GM23248 (cell line): ENCODE data around the gene ISOC2. TPM values are rescaled to one million over a fixed set of nuclear protein-coding genes. Genes with fewer than 3 reads are reported as not detected.

Experiments used
- DNase-seq: peaks from one replicate; pipeline ENCODE4 v3.0.0-alpha.2; 2015
- H2AFZ ChIP-seq: fragments of 200-600 bp; sonication (generic); 2 replicates; pipeline ENCODE4 v1.6.1; 2016; ENCODE audit warnings: antibody characterized with exemption
- H3F3A ChIP-seq: fragments of 200-600 bp; sonication (generic); 2 replicates; pipeline ENCODE4 v1.6.1; 2016; ENCODE audit warnings: mild to moderate bottlenecking, antibody characterized with exemption, mixed run types; ENCODE audit not compliant: insufficient read depth
- H3K27ac ChIP-seq: fragments of 200-600 bp; sonication (generic); 2 replicates; pipeline ENCODE4 v1.5.1; 2016; ENCODE audit warnings: mild to moderate bottlenecking
- H3K27me3 ChIP-seq: fragments of 200-600 bp; sonication (generic); replicated peaks from 2 replicates; pipeline ENCODE4 v1.6.1; 2016; ENCODE audit warnings: mild to moderate bottlenecking; ENCODE audit not compliant: insufficient read depth
- H3K36me3 ChIP-seq: fragments of 200-600 bp; sonication (generic); 2 replicates; pipeline ENCODE4 v1.6.1; 2016; ENCODE audit warnings: low read depth, mild to moderate bottlenecking
- H3K4me1 ChIP-seq: fragments of 200-600 bp; sonication (generic); 2 replicates; pipeline ENCODE4 v1.6.1; 2016; ENCODE audit warnings: mild to moderate bottlenecking; ENCODE audit not compliant: insufficient read depth
- H3K4me2 ChIP-seq: fragments of 200-600 bp; sonication (generic); one replicate; pipeline ENCODE4 v1.6.1; 2016; ENCODE audit warnings: mild to moderate bottlenecking; ENCODE audit not compliant: unreplicated experiment
- H3K4me3 ChIP-seq: fragments of 200-600 bp; sonication (generic); 2 replicates; pipeline ENCODE4 v1.5.1; 2016; ENCODE audit warnings: mild to moderate bottlenecking
- H3K79me2 ChIP-seq: fragments of 200-600 bp; sonication (generic); 2 replicates; pipeline ENCODE4 v1.6.1; 2016; ENCODE audit warnings: mild to moderate bottlenecking; ENCODE audit not compliant: insufficient read depth
- H3K9ac ChIP-seq: fragments of 200-600 bp; sonication (generic); 2 replicates; pipeline ENCODE4 v1.6.1; 2016; ENCODE audit warnings: mild to moderate bottlenecking
- H3K9me2 ChIP-seq: fragments of 200-600 bp; sonication (generic); 2 replicates; pipeline ENCODE4 v1.6.1; 2016; ENCODE audit warnings: mixed run types, mild to moderate bottlenecking, moderate library complexity; ENCODE audit not compliant: insufficient read depth
- H3K9me3 ChIP-seq: fragments of 200-600 bp; sonication (generic); one replicate; pipeline ENCODE4 v1.6.1; 2017; ENCODE audit warnings: low read depth
- H4K20me1 ChIP-seq: fragments of 200-600 bp; sonication (generic); 2 replicates; pipeline ENCODE4 v1.6.0; 2016; ENCODE audit not compliant: insufficient read depth
- EZH2 ChIP-seq: fragments of 200-600 bp; sonication (generic); IDR thresholded peaks from 2 replicates; pipeline ENCODE4 v1.6.1; 2018; ENCODE audit warnings: antibody characterized with exemption, mild to moderate bottlenecking; ENCODE audit not compliant: insufficient read depth, poor library complexity, severe bottlenecking
- EZH2phosphoT487 ChIP-seq: fragments of 200-600 bp; sonication (generic); IDR thresholded peaks from 2 replicates; pipeline ENCODE4 v1.6.1; 2018; ENCODE audit warnings: antibody characterized with exemption, moderate library complexity, mild to moderate bottlenecking, low read depth; ENCODE audit not compliant: insufficient read depth
- WGBS, 2 experiments: methylation state at CpG; one replicate each; pipeline ENCODE4 v1.1.6; 2015 to 2017; ENCODE audit warnings: low lambda C conversion rate in 2 of 2, low coverage in 1 of 2; ENCODE audit errors: missing lambda C conversion rate in 2 of 2; 5-methylcytosine and 5-hydroxymethylcytosine counted together
- in situ Hi-C: fragments of 300-500 bp; cut with MboI; formaldehyde crosslinking; loops from 2 replicates; pipeline ENCODE4 v1.15.0; 2020
- polyA plus RNA-seq: library from polyadenylated mRNA; unstranded; fragments of >200 nt; fragmentation: Nextera tagmentation; extraction: Ambion mirVana; gene quantifications from 2 replicates; pipeline ENCODE4 v1.2.1, GENCODE V29; 2016
- total RNA-seq: library from RNA; depleted of rRNA; stranded (reverse); fragments of >200 nt; shearing (Covaris generic); gene quantifications from 2 replicates; pipeline ENCODE4 v1.2.3, GENCODE V29; 2014

The ISOC2 gene
- total and polyA plus RNA-seq, 2 experiments from 2014 or later = 34.0 to 103 TPM

DNA sequence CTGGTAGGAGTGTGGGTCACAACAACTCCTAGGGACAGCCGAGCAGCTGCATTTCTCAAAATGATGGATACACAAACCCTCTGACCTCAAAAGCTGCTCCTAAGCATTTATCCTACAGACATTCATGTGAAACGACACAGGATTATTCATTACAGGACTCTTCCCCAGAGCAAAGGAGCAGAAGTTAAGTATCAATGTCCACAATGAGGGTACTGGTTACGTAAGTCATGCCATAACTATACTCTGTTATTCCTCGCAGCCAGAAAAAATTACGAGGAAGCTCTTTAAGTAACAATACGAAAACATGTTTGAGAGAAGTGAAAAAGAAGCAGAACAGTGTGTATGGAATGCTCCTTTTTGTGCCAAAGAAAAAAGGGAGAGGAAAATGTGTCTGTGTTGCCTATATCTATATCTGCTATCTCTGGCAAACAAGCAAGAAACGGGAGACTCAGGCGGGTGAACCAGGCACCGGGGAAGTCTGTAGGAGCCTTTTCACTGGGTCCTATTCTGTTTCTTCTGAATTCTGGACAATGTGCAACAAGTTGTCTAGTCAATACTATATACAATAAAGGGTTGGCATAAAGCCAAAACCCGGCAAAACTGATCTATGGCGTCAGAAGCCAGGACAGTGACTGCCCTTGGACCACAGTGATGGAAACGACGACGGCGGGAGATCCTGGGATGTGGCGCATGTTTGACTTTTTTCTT lies 1.3 kb downstream of the ISOC2 start:
- 35 to 36% methylated on average over 16 of the region's 16 CpGs for WGBS, 2 experiments
- Histone ChIP-seq H3K4me2 (peak overlapping the region; percentile 92), H3K27me3 (no peaks in the 10 kb centered on the region), H3K4me3 (peak overlapping the region; percentile 89), H4K20me1 (no peaks in the 10 kb centered on the region), H3K79me2 (no peaks in the 10 kb centered on the region), H3K9me2 (no peaks in the 10 kb centered on the region), H3K9ac (peak overlapping the region; percentile 96), H3K27ac (peak overlapping the region; percentile 51), H3F3A (peaks cover 11% of the 10 kb centered on the region; the same call in 1 of the 2 replicates), H3K9me3 (no peaks in the 10 kb centered on the region), H3K36me3 (no peaks in the 10 kb centered on the region), H2AFZ (peak overlapping the region; percentile 72), H3K4me1 (peaks cover 8% of the 10 kb centered on the region; the same call in 1 of the 2 replicates)
- in situ Hi-C loops = no loop called here
- no peak for TF ChIP-seq EZH2phosphoT487
- no peak for TF ChIP-seq EZH2
- peak; percentile 50 for DNase-seq

DNA sequence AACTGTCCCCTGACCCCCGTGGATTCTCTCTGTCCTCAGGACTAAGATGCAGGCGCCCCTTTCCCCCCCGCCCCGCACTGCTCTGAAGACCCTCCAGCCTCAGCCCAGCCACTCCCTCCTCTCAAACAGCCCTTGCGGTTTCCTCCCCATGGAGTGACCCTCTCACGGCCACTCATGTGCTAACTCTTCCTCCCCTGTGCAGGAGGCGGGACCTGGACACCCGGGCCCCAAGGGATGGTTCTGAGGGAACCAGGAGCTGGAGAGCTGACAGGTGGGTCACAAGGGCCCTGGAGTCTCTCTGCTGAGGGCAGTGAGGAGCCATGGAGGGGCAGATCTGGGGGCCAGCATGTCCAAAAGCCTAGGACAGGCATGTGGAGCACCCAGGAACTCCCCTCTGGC lies 1.9 kb downstream of the ISOC2 start:
- Histone ChIP-seq H3K9me2 (no peaks in the 10 kb centered on the region), H3K4me3 (no peak overlapping the region), H3F3A (peaks cover 11% of the 10 kb centered on the region; the same call in 1 of the 2 replicates), H3K4me2 (no peak overlapping the region), H4K20me1 (no peaks in the 10 kb centered on the region), H3K27ac (no peak overlapping the region), H3K9me3 (no peaks in the 10 kb centered on the region), H3K27me3 (no peaks in the 10 kb centered on the region), H2AFZ (no peak overlapping the region), H3K4me1 (peaks cover 8% of the 10 kb centered on the region; the same call in 1 of the 2 replicates), H3K79me2 (no peaks in the 10 kb centered on the region), H3K36me3 (no peaks in the 10 kb centered on the region), H3K9ac (no peak overlapping the region)
- DNase-seq = no peak
- 52 to 53% methylated on average over 5 to 8 of the region's 8 CpGs for WGBS, 2 experiments
- TF ChIP-seq EZH2 = no peak
- no peak for TF ChIP-seq EZH2phosphoT487
- in situ Hi-C loops = no loop called here

DNA sequence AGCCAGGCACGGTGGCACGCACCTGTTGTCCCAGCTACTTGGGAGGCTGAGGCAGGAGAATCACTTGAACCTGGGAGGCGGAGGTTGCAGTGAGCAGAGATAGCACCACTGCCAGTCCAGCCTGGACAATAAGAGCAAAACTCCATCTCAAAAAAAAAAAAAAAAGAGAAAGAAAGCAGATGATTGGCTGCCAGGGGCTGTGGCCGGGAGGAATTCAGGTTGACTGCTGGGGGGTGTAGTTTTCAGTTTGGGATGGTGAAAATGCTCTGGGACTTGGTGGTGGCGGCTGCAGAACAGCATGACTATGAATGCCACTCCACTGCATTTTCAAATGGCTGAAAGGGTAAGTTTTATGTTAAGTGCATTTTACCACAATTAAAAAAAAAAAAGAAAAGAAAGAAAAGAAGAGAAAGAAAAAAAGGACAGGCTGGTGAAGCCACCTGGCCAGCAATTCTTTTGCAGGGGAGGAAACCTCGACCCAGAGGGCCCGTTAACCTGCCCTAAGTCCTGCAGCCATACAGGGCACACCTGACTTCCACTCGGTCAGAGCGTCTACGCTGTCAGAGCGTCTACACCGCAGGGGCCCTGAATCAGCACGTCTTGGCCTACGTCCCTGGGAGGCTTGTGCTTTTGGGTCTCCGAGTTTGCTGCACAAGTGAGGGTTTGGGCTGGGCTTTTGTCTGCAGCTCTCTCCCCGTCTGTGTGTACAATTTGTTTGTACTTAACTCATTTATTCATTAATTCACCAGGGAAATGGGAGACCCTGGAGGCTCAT lies 3.6 kb downstream of the ISOC2 start:
- DNase-seq = no peak
- Histone ChIP-seq H3K79me2 (no peaks in the 10 kb centered on the region), H3K4me1 (peaks cover 8% of the 10 kb centered on the region; the same call in 1 of the 2 replicates), H3K9me2 (no peaks in the 10 kb centered on the region), H4K20me1 (no peaks in the 10 kb centered on the region; the same call in 1 of the 2 replicates), H3K4me3 (no peak overlapping the region), H3K4me2 (no peak overlapping the region), H3K27ac (no peak overlapping the region), H3K36me3 (no peaks in the 10 kb centered on the region), H3K9me3 (no peaks in the 10 kb centered on the region), H3K27me3 (no peaks in the 10 kb centered on the region), H2AFZ (no peak overlapping the region), H3F3A (peaks cover 11% of the 10 kb centered on the region; the same call in 1 of the 2 replicates), H3K9ac (no peak overlapping the region)
- 73 to 76% methylated on average over 16 of the region's 16 CpGs for WGBS, 2 experiments
- no peak for TF ChIP-seq EZH2
- no peak for TF ChIP-seq EZH2phosphoT487
- in situ Hi-C loops = no loop called here

DNA sequence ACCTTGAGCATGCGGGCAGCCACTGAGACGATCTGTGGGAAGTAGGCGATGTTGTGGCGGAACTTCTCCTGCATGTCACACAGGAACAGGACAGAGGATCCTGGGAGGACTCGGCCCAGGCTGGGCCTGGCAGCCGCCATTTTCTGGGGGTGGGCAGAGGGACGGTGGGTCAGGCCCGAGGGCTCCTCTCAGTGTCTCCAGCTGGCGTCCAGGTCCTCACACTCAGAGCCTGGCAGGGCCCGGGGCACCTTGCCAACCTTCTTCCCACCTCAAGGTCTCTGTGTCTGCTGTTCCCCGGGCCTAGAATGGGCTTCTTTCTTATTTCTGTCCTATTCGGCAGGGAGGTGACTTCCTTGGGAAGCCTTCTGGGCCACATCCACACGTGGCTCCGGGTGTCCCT lies 5.1 kb downstream of the ISOC2 start:
- no peak overlapping the region for H3K9ac ChIP-seq
- H3F3A ChIP-seq = peaks cover 11% of the 10 kb centered on the region; the same call in 1 of the 2 replicates
- H3K4me1 ChIP-seq = peaks cover 8% of the 10 kb centered on the region; the same call in 1 of the 2 replicates
- no peak for DNase-seq
- TF ChIP-seq EZH2 (no peak), EZH2phosphoT487 (no peak)
- 85 to 88% methylated on average over 13 to 14 of the region's 14 CpGs for WGBS, 2 experiments
- no peaks in the 10 kb centered on the region for H3K36me3 ChIP-seq
- H3K4me2 ChIP-seq = no peak overlapping the region
- no peaks in the 10 kb centered on the region for H3K9me3 ChIP-seq
- in situ Hi-C loops = no loop called here
- no peaks in the 10 kb centered on the region for H3K79me2 ChIP-seq
- peaks cover 12% of the 10 kb centered on the region for H3K27me3 ChIP-seq
- H3K9me2 ChIP-seq = no peaks in the 10 kb centered on the region
- no peak overlapping the region for H3K27ac ChIP-seq
- no peaks in the 10 kb centered on the region; the same call in 1 of the 2 replicates for H4K20me1 ChIP-seq
- H2AFZ ChIP-seq = no peak overlapping the region
- no peak overlapping the region for H3K4me3 ChIP-seq
